Measurements from ENCODE around the gene ACTA1.
A peak's percentile ranks its signal among the peaks of the same experiment; 100 is the strongest.
"Not testable (repeated sequence)": the region's sequence is repeated elsewhere in the genome, so short reads cannot be mapped to it uniquely, and the experiment has no call there.

Gene ACTA1

DNA sequence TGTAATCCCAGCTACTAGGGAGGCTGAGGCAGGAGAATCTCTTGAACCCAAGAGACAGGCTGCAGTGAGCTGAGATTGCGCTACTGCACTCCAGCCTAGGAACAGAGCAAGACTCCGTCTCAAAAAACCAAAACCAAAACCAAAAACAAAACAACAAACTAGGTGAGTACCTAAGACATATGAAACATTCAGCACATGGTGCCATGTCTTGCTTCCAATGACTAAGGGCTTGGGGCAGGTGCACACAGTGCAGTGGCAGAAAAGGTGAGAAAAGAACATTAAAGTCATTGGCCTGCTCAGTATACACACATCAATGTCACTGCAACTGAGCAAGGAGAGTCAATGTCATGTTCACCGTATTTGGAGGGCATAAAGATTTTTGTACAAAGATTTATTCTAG, 4.1 kb upstream of the ACTA1 start:
- DNase-seq: no peak

DNA sequence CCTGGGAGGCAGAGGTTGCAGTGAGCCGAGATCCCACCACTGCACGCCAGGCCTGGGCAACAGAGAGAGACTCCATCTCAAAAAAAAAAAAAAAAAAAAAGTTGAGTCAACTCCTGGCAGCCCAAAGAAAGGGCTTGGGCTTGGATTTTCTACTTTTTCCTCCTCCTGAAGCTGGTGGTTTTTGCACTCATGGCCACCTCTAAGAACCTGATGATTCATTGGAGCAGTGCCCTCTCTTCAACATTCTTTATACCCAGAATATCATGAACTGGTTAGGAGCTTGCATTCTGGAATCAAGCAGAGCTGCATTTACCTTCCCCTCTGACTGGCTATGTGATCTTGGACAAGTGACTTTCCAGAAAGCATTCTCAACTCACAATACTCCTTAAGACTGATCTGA, 3.5 kb upstream of the ACTA1 start:
- no peak for DNase-seq

DNA sequence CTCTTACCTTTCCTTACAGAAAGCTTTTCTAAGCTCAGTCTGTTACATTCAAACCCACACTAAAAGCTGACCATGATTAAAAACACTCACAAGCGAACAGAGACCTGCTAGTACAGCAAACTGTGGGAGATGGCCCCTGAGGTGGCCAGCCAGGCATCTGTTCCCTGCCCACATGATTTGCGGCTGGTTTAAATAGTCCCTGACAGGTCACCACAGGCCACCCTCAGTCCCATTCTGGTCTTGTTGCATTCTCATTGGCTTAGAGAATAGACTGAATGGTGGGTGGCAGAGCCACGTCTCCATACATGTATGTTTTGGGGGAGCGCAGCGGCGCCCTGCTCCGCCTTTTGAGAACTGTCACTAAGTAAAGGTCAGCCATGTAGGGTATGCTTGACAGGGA, 2.3 kb upstream of the ACTA1 start:
- DNase-seq: no peak

DNA sequence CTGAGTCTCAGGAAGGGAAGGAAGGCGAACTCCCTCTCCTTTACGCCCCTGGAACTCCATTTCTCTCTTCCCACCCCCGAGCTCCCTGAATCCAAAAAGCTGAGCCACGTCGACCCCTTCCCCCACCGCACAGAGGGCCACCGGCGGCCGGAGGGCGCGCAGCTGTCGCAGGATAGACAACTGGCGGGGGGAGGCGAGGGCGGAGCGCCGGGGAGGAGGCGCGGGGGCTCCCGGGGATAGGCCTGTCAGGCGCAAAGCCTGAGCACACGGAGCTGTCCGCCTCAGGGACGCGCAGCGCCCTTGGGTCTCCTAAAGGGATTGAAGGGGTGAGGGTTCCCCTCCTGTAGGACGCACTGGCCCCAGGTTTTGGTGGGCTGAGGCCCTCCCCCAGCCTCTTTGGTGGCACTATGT, 752 bp upstream of the ACTA1 start:
- DNase-seq: no peak

DNA sequence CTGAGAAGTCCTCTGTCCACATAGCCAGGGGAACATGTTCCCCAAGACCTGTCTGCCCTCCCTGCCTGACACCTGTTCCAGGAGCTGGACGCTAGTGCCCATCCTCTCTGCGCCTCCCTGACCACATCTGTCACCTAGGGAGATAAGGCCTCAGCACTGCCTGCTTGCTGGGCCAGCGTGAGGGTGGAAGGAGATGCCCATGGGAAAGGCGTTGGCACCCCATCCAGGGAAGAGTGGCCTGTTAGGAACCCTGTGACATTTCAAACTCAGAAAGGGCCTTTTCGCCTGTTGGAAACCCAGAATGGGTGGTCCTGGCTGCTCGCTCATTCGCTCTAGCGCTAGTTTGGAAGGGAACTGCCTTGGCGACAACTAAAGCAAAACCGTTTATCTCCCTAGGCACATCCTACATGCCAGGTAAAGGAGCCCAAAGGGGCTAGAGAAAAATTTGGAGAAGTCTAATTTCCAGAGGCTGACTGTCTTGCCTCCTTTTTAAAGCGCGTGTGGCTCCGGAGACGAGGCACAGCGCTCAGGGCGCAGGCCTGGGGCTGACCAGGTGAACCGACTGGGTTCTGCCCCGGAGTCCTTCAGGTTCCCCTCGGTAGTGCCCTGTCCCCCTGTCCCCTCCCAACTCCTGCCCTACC, 410 bp downstream of the ACTA1 start:
- no peak for DNase-seq

DNA sequence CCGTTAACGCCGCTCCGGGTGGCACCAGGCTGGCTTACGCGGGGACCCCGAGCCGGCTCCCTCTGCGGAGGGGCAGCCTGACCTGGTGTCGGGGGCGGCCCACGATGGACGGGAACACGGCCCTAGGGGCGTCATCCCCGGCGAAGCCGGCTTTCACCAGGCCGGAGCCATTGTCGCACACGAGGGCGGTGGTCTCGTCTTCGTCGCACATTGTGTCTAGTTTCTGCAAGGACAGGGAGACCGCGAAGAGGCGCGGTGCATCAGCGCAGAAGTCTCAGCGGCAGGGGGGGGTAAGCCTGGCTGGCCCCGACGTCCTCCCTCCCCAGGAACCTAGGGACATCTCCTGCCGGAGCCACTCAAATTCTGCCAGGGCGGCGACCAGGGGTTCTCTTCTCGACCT, 989 bp downstream of the ACTA1 start:
- DNase-seq: no peak

DNA sequence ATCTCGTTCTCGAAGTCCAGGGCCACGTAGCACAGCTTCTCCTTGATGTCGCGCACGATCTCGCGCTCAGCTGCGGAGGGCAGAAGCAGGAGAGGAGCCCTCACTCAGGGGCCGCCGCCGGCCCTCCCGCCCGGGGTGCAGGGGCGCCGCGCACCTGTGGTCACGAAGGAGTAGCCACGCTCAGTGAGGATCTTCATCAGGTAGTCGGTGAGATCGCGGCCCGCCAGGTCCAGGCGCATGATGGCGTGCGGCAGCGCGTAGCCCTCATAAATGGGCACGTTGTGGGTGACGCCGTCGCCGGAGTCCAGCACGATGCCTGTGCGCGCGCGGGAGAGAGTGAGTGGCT, 1.8 kb downstream of the ACTA1 start:
- no peak for DNase-seq

DNA sequence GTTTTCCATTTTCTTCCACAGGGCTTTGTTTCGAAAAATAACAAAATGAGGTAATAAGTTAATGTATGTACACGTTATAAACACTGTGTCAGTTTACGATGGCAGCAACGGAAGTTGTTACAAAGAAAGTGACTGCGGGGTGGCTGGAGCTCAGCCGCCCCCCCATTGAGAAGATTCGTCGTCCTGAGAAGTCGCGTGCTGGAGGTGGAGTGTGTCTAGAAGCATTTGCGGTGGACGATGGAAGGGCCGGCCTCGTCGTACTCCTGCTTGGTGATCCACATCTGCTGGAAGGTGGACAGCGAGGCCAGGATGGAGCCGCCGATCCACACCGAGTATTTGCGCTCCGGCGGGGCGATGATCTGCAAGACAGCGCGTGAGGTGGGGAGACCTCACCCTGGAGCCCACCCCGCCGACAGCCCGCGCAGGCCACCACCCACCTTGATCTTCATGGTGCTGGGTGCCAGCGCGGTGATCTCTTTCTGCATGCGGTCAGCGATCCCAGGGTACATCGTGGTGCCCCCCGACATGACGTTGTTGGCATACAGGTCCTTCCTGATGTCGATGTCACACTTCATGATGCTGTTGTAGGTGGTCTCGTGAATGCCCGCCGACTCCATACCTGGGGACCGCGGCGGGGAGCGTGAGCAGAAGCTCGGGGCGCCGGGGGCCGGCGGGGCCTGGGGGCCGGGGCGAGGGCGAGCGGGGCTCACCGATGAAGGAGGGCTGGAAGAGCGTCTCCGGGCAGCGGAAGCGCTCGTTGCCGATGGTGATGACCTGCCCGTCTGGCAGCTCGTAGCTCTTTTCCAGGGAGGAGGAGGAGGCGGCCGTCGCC, 2.4 kb downstream of the ACTA1 start:
- DNase-seq: no peak

DNA sequence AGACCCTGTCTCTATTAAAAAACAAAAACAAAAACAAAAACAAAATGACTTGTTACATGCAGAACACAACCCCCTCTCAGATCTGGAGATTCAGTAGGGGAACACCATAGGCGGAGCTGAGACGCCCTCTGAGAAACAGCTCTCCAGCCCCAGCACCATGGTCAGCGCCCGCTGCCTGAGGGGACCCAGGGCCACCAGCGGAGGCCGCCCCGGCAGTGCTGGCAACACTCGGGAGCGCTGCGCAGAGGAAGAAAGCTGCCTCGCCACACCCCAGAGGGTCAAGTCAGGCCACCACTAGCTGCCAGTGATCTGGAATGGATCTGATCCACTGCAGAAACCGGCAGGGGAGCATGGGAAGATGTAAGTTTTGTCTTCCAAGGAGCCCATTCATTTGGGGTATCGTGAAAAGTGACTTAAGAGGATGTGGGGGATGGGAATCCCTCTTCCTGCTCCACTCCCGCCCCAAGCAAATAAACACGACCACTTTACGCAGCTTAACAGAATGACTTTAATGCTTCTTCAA, 3.1 kb downstream of the ACTA1 start:
- no peak for DNase-seq

DNA sequence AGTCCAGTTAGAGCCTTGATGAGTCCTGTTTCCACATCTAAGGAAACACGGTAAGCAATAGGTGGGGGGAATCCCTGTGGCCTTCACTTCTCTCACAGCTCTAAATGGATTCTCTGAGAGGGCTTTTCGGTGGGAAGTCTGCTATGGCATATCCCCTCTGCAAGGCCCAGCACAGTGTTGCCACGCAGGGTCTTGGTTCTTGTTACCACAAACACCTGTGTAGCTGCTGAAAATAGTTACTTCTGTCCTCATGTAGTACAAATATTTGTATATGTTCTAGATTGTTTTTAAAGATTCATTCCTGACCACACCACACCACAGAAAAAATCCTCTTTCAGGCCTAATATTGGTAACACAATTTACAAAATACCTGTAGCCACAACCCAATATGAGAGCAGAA, 5.6 kb downstream of the ACTA1 start:
- DNase-seq: no peak

DNA sequence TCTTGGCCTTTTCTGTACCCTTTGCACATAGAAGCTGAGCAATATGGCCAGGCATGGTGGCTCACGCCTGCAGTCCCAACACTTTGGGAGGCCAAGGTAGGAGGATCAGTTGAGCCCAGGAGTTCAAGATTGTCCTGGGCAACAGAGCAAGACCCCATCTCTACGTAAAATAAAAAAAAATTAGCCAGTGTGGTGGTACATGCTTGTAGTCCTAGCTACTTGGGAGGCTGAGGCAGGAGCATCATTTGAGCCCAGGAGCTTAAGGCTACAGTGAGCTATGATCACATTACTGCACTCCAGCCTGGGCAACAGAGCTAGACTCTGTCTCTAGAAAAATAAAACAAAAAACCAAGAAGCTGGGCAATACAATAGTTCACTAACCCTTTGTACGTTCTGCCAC, 6.3 kb downstream of the ACTA1 start:
- no peak for DNase-seq

DNA sequence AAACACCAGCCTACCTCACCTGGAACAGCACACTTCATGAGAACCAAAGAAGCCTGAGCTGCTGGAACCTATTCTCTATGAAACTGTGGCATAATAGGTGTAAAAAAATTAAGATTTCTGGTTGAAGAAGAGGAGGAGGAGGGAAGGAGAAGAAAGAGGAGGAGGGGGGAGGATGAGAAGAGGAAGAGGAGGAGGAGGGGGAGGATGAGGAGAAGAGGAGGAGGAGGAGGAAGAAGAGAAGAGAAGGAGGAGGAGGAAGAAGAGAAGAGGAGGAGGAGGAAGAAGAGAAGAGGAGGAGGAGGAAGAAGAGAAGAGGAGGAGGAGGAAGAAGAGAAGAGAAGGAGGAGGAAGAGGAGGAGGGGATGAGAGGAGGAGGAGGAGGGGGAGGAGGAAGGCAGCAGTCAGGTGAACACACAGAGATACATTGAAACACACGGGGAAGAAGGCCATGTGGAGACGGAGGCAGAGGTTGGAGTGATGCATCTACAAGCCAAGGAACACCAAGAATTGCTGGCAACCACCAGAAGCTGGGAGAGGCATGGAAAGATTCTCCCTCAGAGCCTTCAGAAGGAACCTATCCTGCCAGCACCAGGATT, 8.2 kb downstream of the ACTA1 start:
- no peak for DNase-seq

DNA sequence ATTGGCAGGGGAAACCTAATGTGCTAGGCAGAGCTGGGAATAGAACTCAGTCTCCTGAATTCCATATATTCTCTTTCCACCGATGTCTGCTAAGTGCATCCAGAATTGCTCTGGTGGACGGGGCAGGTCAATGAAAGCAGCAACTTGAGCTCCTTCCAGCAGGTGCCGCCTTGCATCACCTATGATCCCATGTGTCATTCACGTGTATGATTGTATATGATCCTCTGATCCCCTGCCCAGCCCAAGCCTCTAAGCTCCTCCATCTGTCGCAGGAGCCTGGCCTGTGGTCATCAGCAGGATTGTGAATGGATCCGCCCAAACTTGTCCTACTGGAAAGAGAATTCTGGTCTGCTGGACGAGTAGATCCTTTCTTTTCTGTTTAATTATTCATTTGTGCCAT, 13.1 kb downstream of the ACTA1 start:
- DNase-seq: no peak

DNA sequence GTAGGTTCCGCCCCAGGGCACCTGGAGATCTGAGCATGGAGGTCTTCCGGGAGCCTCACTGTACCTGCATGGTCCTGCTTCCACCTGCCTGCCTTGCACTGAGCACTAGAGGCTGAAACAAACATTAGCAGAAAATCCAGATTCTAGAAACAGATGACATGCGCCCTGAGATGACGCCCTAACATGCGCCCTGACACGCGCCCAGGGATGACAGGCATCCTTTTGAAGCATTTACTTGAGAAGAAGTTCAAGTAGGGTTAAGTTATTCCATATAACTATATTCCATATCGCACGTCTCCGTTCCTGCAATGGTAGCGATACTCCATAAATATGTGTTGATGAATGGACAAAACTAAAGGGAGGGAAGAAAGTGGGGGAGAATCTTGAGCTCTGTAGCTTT, 13.7 kb downstream of the ACTA1 start:
- no peak for DNase-seq

DNA sequence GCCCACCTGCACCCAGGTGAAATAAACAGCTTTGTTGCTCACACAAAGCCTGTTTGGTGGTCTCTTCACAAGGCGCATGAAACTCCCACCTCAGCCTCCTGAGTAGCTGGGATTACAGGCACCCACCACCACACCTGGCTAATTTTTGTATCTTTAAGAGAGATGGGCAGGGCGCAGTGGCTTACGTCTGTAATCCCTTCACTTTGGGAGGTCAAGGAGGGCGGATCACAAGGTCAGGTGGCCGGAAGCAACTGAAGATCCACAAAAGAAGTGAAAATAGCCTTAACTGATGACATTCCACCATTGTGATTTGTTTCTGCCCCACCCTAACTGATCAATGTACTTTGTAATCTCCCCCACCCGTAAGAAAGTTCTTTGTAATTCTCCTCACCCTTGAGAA, 15.3 kb downstream of the ACTA1 start:
- not testable (repeated sequence) for DNase-seq

DNA sequence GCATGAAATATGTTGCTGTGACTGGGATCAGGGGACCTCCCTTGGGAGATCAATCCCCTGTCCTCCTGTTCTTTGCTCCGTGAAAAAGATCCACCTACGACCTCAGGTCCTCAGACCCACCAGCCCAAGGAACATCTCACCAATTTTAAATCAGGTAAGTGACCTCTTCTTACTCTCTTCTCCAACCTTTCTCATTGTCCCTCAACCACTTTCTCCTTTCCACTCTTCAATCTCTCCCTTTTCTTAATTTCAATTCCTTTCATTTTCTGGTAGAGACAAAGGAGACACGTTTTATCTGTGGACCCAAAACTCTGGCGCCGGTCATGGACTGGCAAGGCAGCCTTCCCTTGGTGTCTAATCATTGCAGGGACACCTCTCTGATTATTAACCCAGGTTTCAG, 21.1 kb downstream of the ACTA1 start:
- not testable (repeated sequence) for DNase-seq

DNA sequence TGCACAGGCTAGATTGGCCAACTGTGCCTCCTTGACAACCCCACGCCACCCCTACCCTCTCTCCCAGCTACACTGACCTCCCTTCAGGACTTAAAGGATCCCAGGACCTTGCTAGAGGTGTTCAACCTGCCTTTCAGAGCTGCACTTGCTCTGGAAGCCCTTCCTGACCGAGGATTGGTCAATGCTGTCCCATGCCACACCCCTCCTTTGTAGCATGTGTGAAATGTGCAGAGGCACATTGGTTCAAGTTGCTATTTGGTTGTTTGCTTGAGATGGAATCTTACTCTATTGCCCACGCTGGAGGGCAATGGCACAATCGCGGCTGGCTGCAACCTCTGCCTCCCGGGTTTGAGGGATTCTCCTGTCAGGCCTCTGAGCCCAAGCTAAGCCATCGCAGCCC, 21.8 kb downstream of the ACTA1 start:
- DNase-seq: no peak

DNA sequence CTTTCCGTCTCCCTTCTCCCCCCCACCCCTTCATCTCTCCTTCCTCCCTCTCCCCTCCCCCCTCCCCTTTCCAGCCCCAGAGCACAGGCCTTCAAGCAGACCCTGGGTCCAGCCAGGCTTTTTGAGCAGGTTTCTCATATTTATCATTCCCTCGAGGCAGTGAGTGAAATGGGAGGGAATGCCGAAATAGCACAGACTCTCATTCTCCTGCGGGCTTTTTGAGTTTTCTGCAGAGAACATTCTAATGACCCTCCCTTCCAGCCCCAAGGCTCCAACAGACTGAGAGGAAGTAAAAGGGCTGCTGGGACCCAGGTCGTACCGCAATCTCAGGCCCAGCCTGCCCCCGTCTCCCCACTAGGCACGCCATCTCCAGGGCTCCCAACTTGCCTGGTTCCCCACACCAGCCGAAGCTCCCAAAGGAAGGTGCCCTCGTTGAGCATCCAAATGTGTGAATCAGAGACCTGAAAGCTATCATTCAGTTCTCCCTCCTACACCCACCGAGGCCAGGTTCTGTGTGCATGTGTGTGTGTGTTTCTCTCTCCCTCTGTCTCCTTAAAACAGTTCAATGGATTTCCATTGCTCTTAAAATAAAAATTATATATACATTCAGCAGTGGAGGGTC, 22.3 kb downstream of the ACTA1 start:
- no peak for DNase-seq

DNA sequence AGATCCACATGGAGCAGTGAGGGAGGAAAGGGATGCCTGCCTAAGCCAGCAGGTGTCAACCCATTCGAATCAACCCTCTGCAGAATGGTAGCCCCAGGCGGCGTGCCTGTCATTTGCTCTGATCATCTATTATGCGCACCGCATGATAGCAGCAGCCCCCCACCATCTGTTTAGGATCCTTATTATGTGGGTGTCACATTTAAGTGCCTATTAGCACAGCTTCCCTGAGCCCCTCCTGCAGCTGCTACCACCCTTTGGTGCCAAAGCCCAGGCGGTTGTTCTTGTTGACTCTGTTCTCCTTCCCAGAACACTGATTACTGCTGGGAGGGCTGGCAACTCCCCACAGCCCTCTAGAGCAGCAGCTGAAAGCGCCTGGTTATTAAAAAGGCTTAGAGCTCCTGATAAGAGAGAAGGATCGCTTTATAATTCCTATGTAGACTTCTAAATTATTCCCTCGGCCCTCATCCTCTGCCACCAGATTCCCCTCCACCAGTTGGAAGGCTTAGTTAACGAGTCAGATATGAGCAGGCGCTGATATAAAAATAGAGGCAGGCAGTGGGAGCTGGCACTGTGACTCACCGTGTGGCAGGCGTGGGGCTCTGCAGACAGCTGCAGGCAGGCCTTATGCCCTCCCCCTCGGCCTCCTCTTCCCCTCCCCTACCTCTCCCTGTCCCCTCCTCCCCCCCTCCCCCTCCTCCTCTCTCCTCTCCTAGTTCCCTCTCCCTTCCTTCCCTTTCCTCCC, 23.0 kb downstream of the ACTA1 start:
- DNase-seq: peak; percentile 2

DNA sequence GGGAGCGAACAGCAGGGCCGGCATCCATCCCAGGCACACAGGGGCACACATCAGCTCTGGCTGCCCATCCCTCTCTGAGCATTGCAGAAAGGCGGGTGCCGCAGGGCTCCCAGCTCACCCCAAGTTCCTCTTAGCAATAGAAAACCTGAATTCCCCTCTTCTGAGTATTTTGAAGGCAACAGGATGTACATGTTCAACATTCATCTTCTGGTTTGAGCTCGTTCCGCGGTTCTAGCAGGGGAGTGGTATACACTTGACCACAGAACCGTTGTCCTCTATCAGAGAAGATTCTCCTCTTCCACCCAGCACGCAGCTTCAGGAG, 23.6 kb downstream of the ACTA1 start:
- DNase-seq: no peak

DNA sequence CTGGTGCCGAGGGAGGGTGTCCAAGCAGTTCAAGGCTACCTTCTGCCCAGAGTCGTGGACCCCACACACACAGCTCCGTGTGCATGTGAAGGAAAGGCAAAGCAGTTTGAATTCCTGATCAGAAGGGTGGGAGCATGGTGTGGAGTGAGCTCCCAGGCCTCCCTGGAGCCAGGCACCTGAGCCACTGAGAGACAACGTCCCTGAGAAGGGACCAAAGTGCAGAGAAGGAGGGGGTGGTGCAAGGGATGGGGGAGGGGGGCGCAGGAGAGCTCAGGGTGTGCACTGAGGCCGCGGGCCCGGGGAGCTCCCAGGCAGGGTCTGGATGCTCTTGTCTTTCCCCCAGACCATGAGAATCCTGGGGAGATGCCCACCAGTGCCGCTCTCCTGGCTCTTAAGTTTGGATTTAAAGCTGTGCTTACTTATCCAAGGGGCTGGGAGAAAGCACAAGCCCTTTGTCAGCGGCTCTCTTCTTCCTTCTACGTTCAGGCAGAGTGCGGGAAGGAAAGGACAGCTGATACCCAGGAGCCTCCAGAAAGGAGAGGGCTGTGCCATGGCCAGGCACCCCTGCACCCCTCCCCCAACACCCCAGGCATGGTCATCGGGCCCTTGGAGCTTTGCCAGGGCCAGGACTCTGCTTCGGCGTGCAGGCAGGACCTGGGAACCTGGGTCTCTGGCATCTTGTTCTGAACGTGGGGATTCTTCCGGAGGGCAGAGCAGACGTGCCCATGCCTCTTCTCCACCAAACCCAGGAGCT, 24.1 kb downstream of the ACTA1 start:
- no peak for DNase-seq

DNA sequence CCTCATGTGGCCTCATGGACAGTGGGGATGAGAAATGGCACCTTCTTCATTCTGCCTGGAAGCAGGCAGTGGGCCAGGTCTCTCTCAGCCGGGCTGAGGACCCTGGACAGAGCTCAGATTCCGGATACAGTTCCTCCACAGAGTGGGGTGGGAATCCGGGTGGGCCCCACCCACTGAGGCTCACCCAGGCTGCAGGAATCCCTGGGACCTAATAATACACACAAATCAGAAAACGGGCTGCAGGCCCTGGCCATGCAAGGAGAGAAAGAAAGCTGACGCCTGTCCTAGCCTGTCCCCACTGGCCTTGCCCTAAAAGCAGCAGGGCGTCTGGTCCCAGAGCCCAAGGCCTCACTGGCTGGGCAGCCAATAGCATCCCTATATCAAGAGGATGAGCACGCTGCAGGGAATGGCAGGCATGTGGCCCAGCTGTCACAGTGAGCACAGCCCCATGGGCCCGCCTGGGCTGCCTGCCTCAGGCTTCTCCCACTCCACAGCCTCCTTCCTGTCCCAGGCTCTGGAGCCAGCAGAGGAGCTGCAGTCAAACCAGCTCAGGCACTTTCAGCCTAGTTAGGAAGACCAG, 25.3 kb downstream of the ACTA1 start:
- no peak for DNase-seq
